HepG2 (cell line): Measurements from ENCODE around the gene PRR30. TPM values are rescaled to one million over a fixed set of nuclear protein-coding genes. Genes with fewer than 3 reads are reported as not detected.

ENCODE experiments used
- ARNT2 ChIP-seq: sonication (generic); formaldehyde crosslinking; IDR thresholded peaks from 2 replicates; pipeline ENCODE4 v1.8.0; 2022; ENCODE audit warnings: mild to moderate bottlenecking, low read depth, missing genetic modification reagents, moderate library complexity
- HNF4G ChIP-seq, 2 experiments: sonication (generic) in 1 of 2; formaldehyde crosslinking in 1 of 2; IDR thresholded peaks; 2 replicates each; pipeline versions ENCODE4 v1.4.0 to v1.6.1; 2011 to 2020; ENCODE audit warnings: borderline replicate concordance in 2 of 2, low read depth in 2 of 2, mild to moderate bottlenecking in 2 of 2, low read length in 1 of 2, missing genetic modification reagents in 1 of 2, moderate library complexity in 1 of 2
- KLF6 ChIP-seq: IDR thresholded peaks from 2 replicates; pipeline ENCODE4 v1.8.0; 2016; ENCODE audit warnings: missing biosample characterization, missing genetic modification reagents
- PHB2 ChIP-seq: fragments of 450-650 bp; IDR thresholded peaks from 2 replicates; pipeline ENCODE4 v1.6.1; 2018; ENCODE audit not compliant: partially characterized antibody
- ZBTB33 ChIP-seq: sonication (generic); formaldehyde crosslinking; IDR thresholded peaks from 2 replicates; pipeline ENCODE4 v1.4.0; 2020; ENCODE audit warnings: missing genetic modification reagents
- ZNF230 ChIP-seq: sonication (generic); formaldehyde crosslinking; IDR thresholded peaks from 2 replicates; pipeline ENCODE4 v1.4.0; 2020; ENCODE audit warnings: mild to moderate bottlenecking, missing genetic modification reagents
- ZNF407 ChIP-seq: sonication (generic); formaldehyde crosslinking; IDR thresholded peaks from one replicate; pipeline ENCODE4 v1.5.1; 2020; ENCODE audit warnings: mild to moderate bottlenecking, missing genetic modification reagents; ENCODE audit errors: not compliant biosample characterization
- ZNF574 ChIP-seq: sonication (generic); formaldehyde crosslinking; IDR thresholded peaks from 2 replicates; pipeline ENCODE4 v1.4.0; 2020; ENCODE audit warnings: missing genetic modification reagents
- ZNF773 ChIP-seq: sonication (generic); formaldehyde crosslinking; IDR thresholded peaks from 2 replicates; pipeline ENCODE4 v1.4.0; 2020; ENCODE audit warnings: missing genetic modification reagents, borderline replicate concordance
- ZNF883 ChIP-seq: sonication (generic); formaldehyde crosslinking; IDR thresholded peaks from 2 replicates; pipeline ENCODE4 v1.5.1; 2020; ENCODE audit warnings: mild to moderate bottlenecking, missing genetic modification reagents; ENCODE audit errors: not compliant biosample characterization
- ZSCAN29 ChIP-seq: sonication (generic); formaldehyde crosslinking; conservative IDR thresholded peaks from 2 replicates; pipeline ENCODE4 v1.4.0; 2020; ENCODE audit warnings: mild to moderate bottlenecking, missing genetic modification reagents
- polyA plus RNA-seq, 8 experiments: library from polyadenylated mRNA; depleted of rRNA in 3 of 8; stranded (reverse) in 7 of 8; unstranded in 1 of 8; fragments of >200 nt; fragmentation: Illumina TruSeq in 4 of 8; extraction: Trizol in 4 of 8; gene quantifications; 2 replicates each; pipeline versions ENCODE4 v1.2.1 to v1.2.3, GENCODE V29; 2011 to 2016; ENCODE audit warnings: low read depth in 4 of 8, missing spikeins in 1 of 8, mixed read lengths in 1 of 8; ENCODE audit not compliant: insufficient read depth in 1 of 8
- total RNA-seq, 5 experiments: library from RNA; depleted of rRNA; stranded (reverse); fragments of >200 nt; fragmentation: Illumina TruSeq; extraction: Trizol; gene quantifications; 2 replicates each; pipeline ENCODE4 v1.2.3, GENCODE V29; 2016; ENCODE audit warnings: low read depth in 1 of 5
- TF ChIP-seq, protein P1 (sequence below): sonication (generic); formaldehyde crosslinking; IDR thresholded peaks from 2 replicates; pipeline ENCODE4 v1.8.1; 2023; ENCODE audit warnings: missing genetic modification reagents, inconsistent platforms, borderline replicate concordance

The PRR30 gene
- total and polyA plus RNA-seq, 2 of the 13 experiments (the other 11 are each of a cell fraction or from before 2014, with no cell fraction given): not detected

- no peak for TF ChIP-seq ZBTB33
- TF ChIP-seq ZNF883 (CRISPR knock-in tag): no peak
- TF ChIP-seq ZNF230: no peak
- no peak for TF ChIP-seq ZNF773 (CRISPR knock-in tag)
- no peak for TF ChIP-seq ZNF574 (CRISPR knock-in tag)
- TF ChIP-seq, protein P1, sequence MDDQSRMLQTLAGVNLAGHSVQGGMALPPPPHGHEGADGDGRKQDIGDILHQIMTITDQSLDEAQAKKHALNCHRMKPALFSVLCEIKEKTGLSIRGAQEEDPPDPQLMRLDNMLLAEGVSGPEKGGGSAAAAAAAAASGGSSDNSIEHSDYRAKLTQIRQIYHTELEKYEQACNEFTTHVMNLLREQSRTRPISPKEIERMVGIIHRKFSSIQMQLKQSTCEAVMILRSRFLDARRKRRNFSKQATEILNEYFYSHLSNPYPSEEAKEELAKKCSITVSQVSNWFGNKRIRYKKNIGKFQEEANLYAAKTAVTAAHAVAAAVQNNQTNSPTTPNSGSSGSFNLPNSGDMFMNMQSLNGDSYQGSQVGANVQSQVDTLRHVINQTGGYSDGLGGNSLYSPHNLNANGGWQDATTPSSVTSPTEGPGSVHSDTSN: no peak
- no peak for TF ChIP-seq HNF4G (IDR thresholded peaks at IDR 0.05; ENCODE audit: borderline replicate concordance, low read depth, low read length)
- no peak for TF ChIP-seq HNF4G (CRISPR knock-in tag; IDR thresholded peaks at IDR 0.05; ENCODE audit: borderline replicate concordance, low read depth)
- TF ChIP-seq ARNT2 (CRISPR knock-in tag): no peak
- TF ChIP-seq ZSCAN29 (CRISPR knock-in tag): no peak
- no peak for TF ChIP-seq ZNF407
- no peak for TF ChIP-seq KLF6 (CRISPR knock-in tag)
- no peak for TF ChIP-seq PHB2
These were observed 47.2 kb downstream of the PRR30 start (continued) for GRCh38 chr2:27091746-27092695.
